Activated CD8-positive, alpha-beta memory T cell treated with anti-CD3 and anti-CD28 coated beads, Interleukin-2, amount 10 ng/mL, durations not matched to agents 7 days and 5 days (primary cell): ENCODE measurements around the gene RHBDD1. TPM values are rescaled to one million over a fixed set of nuclear protein-coding genes. Genes with fewer than 3 reads are reported as not detected.

ENCODE experiments used
- ATAC-seq: fragments of 150-1000 bp; cut with Tn5 transposase; one replicate; pipeline ENCODE4 v1.10.0; 2021; ENCODE audit warnings: moderate library complexity
- CTCF ChIA-PET: fragments of 350-600 bp; sonication (Branson Sonifier 250); formaldehyde crosslinking; loops from one replicate; lab custom pipeline; 2021; ENCODE audit warnings: antibody characterized with exemption; lab: Charles Lee
- DNase-seq: peaks from one replicate; pipeline ENCODE4 v3.0.0-alpha.2; 2020
- H3K27ac Mint-ChIP-seq: one replicate; pipeline ENCODE4 v1.8.0; 2021; ENCODE audit warnings: mild to moderate bottlenecking, mixed read lengths
- H3K27me3 Mint-ChIP-seq: one replicate; pipeline ENCODE4 v1.8.0; 2021; ENCODE audit warnings: mixed read lengths
- H3K36me3 Mint-ChIP-seq: one replicate; pipeline ENCODE4 v1.8.0; 2021; ENCODE audit warnings: mild to moderate bottlenecking, mixed read lengths
- H3K4me1 Mint-ChIP-seq: one replicate; pipeline ENCODE4 v1.8.0; 2021; ENCODE audit warnings: mixed read lengths
- H3K4me3 Mint-ChIP-seq: one replicate; pipeline ENCODE4 v1.8.0; 2021; ENCODE audit warnings: mild to moderate bottlenecking, moderate library complexity, mixed read lengths
- H3K9me3 Mint-ChIP-seq: one replicate; pipeline ENCODE4 v1.8.0; 2022; ENCODE audit warnings: low read depth, mixed read lengths
- total RNA-seq, 2 experiments: library from RNA; stranded (reverse); gene quantifications; one replicate each; pipeline ENCODE4 v1.2.3, GENCODE V29; 2021

The RHBDD1 gene, protein sequence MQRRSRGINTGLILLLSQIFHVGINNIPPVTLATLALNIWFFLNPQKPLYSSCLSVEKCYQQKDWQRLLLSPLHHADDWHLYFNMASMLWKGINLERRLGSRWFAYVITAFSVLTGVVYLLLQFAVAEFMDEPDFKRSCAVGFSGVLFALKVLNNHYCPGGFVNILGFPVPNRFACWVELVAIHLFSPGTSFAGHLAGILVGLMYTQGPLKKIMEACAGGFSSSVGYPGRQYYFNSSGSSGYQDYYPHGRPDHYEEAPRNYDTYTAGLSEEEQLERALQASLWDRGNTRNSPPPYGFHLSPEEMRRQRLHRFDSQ
- total RNA-seq: 10 to 100 TPM; 29.8 to 32.2 TPM

DNA sequence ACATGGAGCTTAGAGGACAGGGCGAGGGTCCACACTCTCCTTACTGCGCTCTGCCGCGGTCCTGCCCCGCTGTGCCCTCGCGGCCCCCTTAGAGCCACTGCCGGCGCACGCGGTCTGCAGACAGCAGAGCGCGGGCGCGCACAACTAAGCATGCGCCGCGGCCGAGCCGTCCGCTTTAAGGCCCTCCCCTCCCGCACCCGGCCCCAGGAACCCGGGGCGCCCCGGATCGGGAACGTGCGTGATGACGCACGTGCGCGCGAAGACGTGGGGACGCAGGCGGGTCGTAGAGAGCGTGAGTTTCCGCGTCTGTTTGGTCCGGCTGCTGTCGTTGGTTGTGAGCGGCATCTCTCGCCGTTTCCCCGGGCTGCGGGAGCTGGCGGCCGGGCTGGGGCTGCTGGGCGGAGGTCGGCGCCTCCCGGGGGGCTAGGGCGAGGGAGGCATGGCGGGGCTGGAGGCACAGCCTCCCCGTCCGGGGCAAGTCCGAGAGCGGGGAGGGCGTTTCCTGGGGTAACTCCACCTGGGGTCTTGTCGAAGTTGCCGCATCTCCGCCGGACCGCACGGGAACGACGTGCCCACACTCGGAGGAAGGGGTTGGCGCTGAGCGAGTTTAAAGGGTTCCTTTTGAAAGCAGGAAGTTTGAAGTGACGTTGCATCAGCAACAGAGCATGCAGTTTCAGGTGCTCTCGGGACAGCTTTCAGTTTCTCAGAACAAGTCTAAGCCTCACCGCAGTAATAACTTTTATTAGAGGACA is at the start of gene RHBDD1:
Gene RHBDD1, plus strand, starts transcription at position 259 of the 752 bp plus-strand sequence. CDS start 28,640 bp downstream, outside the sequence.
- Mint-ChIP-seq H3K27me3 (no peaks in the 10 kb centered on the region), H3K9me3 (no peaks in the 10 kb centered on the region), H3K36me3 (peaks cover 31% of the 10 kb centered on the region), H3K4me3 (peak within 1 kb of the TSS; percentile 86), H3K27ac (peak within 1 kb of the TSS; percentile 99), H3K4me1 (peaks cover 43% of the 10 kb centered on the region)
- CTCF ChIA-PET: interaction anchor here (0.6 to 2.1 kb wide), 4 partner anchors 33 to 328 kb away, joined by 3 to 15 read pairs (median 9); partner anchors contain the start of gene IRS1
- ATAC-seq: peak; percentile 91
- DNase-seq: peak; percentile 96

DNA sequence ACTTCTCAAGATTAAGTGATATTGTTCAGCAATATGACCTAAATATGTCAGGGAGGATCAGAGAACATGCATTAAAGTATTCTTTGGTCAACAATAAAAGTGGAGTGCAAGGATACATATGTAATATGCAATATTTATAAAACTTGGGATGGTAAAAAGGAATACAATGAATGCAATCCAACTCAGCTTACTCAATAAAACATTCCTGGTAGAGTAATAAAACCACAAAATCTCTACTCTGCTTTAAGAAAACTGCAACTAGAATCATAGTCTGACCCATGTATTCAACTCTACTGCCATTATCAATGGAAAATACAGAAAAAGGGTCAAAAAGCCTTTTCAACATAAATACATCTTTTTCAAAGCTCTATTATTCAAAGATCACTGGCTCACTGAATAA is 47.8 kb upstream of the RHBDD1 start:
- peaks cover 36% of the 10 kb centered on the region for H3K4me1 Mint-ChIP-seq
- no peak overlapping the region for H3K4me3 Mint-ChIP-seq
- no peaks in the 10 kb centered on the region for H3K27me3 Mint-ChIP-seq
- H3K9me3 Mint-ChIP-seq: peaks cover 2% of the 10 kb centered on the region
- H3K36me3 Mint-ChIP-seq: peaks cover 17% of the 10 kb centered on the region
- no peak for ATAC-seq
- CTCF ChIA-PET: interaction anchor here (6.9 kb wide), 1 partner anchor 12 kb away, joined by 58 read pairs; the partner anchor contains the start of gene IRS1
- no peak overlapping the region for H3K27ac Mint-ChIP-seq
- no peak for DNase-seq

GRCh38 chr2:226788881-226789490 is 46.9 kb upstream of the RHBDD1 start:
- Mint-ChIP-seq H3K27ac (no peak overlapping the region), H3K4me3 (no peak overlapping the region), H3K9me3 (peaks cover 2% of the 10 kb centered on the region), H3K4me1 (peaks cover 42% of the 10 kb centered on the region), H3K27me3 (no peaks in the 10 kb centered on the region), H3K36me3 (peaks cover 14% of the 10 kb centered on the region)
- no peak for ATAC-seq
- no peak for DNase-seq
- CTCF ChIA-PET: interaction anchor here (1.4 to 6.9 kb wide), 3 partner anchors 11 to 16 kb away, joined by 5 to 58 read pairs (median 5); partner anchors contain the start of gene IRS1

GRCh38 chr2:226790011-226790410 is 45.8 kb upstream of the RHBDD1 start:
- H3K4me1 Mint-ChIP-seq: peaks cover 51% of the 10 kb centered on the region
- CTCF ChIA-PET: interaction anchor here (1.2 to 6.9 kb wide), 4 partner anchors 10 to 18 kb away, joined by 3 to 58 read pairs (median 5); partner anchors contain the start of gene IRS1
- H3K27me3 Mint-ChIP-seq: no peaks in the 10 kb centered on the region
- H3K9me3 Mint-ChIP-seq: peaks cover 2% of the 10 kb centered on the region
- H3K36me3 Mint-ChIP-seq: peaks cover 14% of the 10 kb centered on the region
- H3K27ac Mint-ChIP-seq: no peak overlapping the region
- no peak overlapping the region for H3K4me3 Mint-ChIP-seq
- DNase-seq (no peak), ATAC-seq (no peak)

- H3K36me3 Mint-ChIP-seq: peaks cover 14% of the 10 kb centered on the region
- H3K27me3 Mint-ChIP-seq: no peaks in the 10 kb centered on the region
- CTCF ChIA-PET: interaction anchor here (1.2 to 6.9 kb wide), 3 partner anchors 10 to 18 kb away, joined by 3 to 58 read pairs (median 5); partner anchors contain the start of gene IRS1
- DNase-seq (no peak), ATAC-seq (no peak)
- H3K9me3 Mint-ChIP-seq: peaks cover 2% of the 10 kb centered on the region
- peak overlapping the region; percentile 95 for H3K27ac Mint-ChIP-seq
- H3K4me1 Mint-ChIP-seq: peaks cover 51% of the 10 kb centered on the region
- peak overlapping the region; percentile 81 for H3K4me3 Mint-ChIP-seq
Measured at GRCh38 chr2:226790431-226790830, 45.4 kb upstream of the RHBDD1 start.

- peak; percentile 84 for DNase-seq
- CTCF ChIA-PET: interaction anchor here (1.2 to 6.9 kb wide), 2 partner anchors 9 to 19 kb away, joined by 3 to 58 read pairs; partner anchors contain the start of gene IRS1
- Mint-ChIP-seq H3K27ac (peak overlapping the region; percentile 95), H3K4me3 (peak overlapping the region; percentile 81), H3K27me3 (no peaks in the 10 kb centered on the region), H3K9me3 (no peaks in the 10 kb centered on the region), H3K4me1 (peaks cover 51% of the 10 kb centered on the region), H3K36me3 (peaks cover 11% of the 10 kb centered on the region)
- ATAC-seq: peak; percentile 72
Measured at GRCh38 chr2:226791056-226791486, 44.8 kb upstream of the RHBDD1 start.

- DNase-seq (peak; percentile 93), ATAC-seq (peak; percentile 98)
- CTCF ChIA-PET: interaction anchor here (1.2 to 6.9 kb wide), 2 partner anchors 9 to 19 kb away, joined by 3 to 58 read pairs; partner anchors contain the start of gene IRS1
- Mint-ChIP-seq H3K36me3 (peaks cover 10% of the 10 kb centered on the region), H3K9me3 (no peaks in the 10 kb centered on the region), H3K4me1 (peaks cover 54% of the 10 kb centered on the region), H3K27me3 (no peaks in the 10 kb centered on the region), H3K4me3 (peak overlapping the region; percentile 81), H3K27ac (peak overlapping the region; percentile 95)
Measured at GRCh38 chr2:226791487-226792081, 44.3 kb upstream of the RHBDD1 start.

DNA sequence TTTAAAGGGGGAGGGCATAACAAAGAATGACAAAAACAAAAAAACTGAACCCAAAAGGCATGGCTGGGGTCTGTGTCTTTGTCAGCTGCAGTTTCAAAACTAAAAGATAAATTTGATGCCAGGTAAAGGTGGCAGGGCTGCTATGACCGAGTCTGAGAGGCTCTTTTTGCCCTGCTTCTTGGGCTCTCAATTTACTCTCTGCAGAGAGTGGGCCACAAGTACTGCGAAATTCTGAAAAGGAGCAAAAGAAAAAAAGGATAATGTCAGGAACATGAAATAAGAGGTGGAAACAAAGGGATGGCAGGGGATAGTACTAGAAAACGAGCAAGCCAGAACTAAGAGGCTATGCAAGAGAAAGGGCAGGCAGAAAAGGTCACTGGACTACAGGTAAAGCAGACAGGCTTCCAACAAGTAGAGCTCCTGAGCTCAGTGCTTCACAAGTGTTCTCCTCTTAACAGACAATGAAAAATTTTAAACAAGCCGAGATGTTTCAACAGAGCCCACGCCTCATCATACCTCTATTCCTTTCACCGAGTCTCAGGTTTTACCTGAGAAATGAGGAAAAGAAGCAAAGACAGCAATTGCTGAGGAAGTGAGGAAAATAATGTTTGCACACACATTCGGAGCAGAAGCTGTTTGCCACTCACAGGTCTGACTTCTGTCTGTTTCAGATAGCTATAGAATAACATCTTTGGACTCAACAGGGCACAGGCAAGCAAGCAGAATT is 43.5 kb upstream of the RHBDD1 start:
- Mint-ChIP-seq H3K36me3 (peaks cover 7% of the 10 kb centered on the region), H3K4me1 (peaks cover 58% of the 10 kb centered on the region), H3K9me3 (no peaks in the 10 kb centered on the region), H3K27ac (peak overlapping the region; percentile 85), H3K27me3 (no peaks in the 10 kb centered on the region), H3K4me3 (peak overlapping the region; percentile 73)
- CTCF ChIA-PET: interaction anchor here (6.9 kb wide), 1 partner anchor 8 kb away, joined by 58 read pairs; the partner anchor contains the start of gene IRS1
- no peak for DNase-seq
- ATAC-seq: no peak

- Mint-ChIP-seq H3K4me1 (peaks cover 58% of the 10 kb centered on the region), H3K36me3 (peaks cover 5% of the 10 kb centered on the region), H3K9me3 (no peaks in the 10 kb centered on the region), H3K27ac (no peak overlapping the region), H3K4me3 (no peak overlapping the region), H3K27me3 (no peaks in the 10 kb centered on the region)
- ATAC-seq: no peak
- DNase-seq: no peak
- CTCF ChIA-PET: no interaction called here
Measured at GRCh38 chr2:226793646-226794045, 42.2 kb upstream of the RHBDD1 start.

GRCh38 chr2:226794196-226794661 is 41.6 kb upstream of the RHBDD1 start:
- DNase-seq: no peak
- ATAC-seq: no peak

DNA sequence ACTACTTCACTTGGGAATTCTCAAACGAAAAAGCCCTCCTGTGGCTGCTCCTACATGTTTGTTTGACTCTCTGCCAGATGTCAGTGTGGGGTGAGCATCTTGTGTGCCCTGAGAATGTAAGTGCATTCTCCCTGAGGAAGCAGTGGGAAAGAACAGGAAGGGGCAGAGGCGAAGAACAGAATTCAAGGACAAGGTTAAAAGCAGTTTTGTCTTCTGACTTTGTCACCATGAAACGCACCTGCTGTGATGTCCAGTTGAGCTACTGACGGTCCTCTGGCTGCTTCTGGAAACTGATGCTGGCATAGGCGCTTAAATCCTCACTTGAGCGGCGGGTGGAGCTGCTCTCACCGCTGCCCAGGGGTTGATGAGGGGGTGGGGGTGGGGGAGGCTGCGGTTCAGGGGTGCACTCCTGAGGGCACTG is 41.1 kb upstream of the RHBDD1 start:
- Mint-ChIP-seq H3K27ac (no peak overlapping the region), H3K4me1 (peaks cover 48% of the 10 kb centered on the region), H3K9me3 (no peaks in the 10 kb centered on the region), H3K4me3 (no peak overlapping the region), H3K36me3 (peaks cover 4% of the 10 kb centered on the region), H3K27me3 (no peaks in the 10 kb centered on the region)
- DNase-seq: no peak
- no peak for ATAC-seq
- CTCF ChIA-PET: no interaction called here

More at GRCh38 chr2:226794196-226794661, 41.6 kb upstream of the RHBDD1 start:
- H3K27me3 Mint-ChIP-seq: no peaks in the 10 kb centered on the region
- H3K36me3 Mint-ChIP-seq: peaks cover 5% of the 10 kb centered on the region
- H3K27ac Mint-ChIP-seq: no peak overlapping the region
- no peak overlapping the region for H3K4me3 Mint-ChIP-seq
- CTCF ChIA-PET: no interaction called here
- H3K9me3 Mint-ChIP-seq: no peaks in the 10 kb centered on the region
- peaks cover 52% of the 10 kb centered on the region for H3K4me1 Mint-ChIP-seq
